A549 (cell line): ENCODE data around the gene DSCAM. TPM values are rescaled to one million over a fixed set of nuclear protein-coding genes. Genes with fewer than 3 reads are reported as not detected.

Experiments
- ATAC-seq, 2 experiments: fragments of 200-7000 bp in 1 of 2; fragments of >200 bp in 1 of 2; cut with Nextera tagmentation in 1 of 2; cut with Tn5 transposase in 1 of 2; 3 replicates each; pipeline versions ENCODE4 v1.8.0 to v1.9.1; 2018 to 2020; ENCODE audit warnings: mild to moderate bottlenecking in 1 of 2, moderate library complexity in 1 of 2
- CTCF ChIA-PET: fragments of 300-600 bp; sonication (Branson Sonifier 250); formaldehyde crosslinking; extraction: SDS; loops from one replicate; lab custom pipeline; 2021; ENCODE audit warnings: antibody characterized with exemption, inconsistent platforms; lab: Yijun Ruan, JAX
- POLR2A ChIA-PET: fragments of 350-600 bp; formaldehyde crosslinking; extraction: SDS; loops from one replicate; lab custom pipeline; 2021; ENCODE audit warnings: antibody characterized with exemption, inconsistent platforms; lab: Yijun Ruan, JAX
- DNase-seq, 2 experiments: peaks; one replicate each; pipeline versions ENCODE4 v3.0.0 to v3.0.0-alpha.2; 2011 to 2016; ENCODE audit warnings: low read depth in 1 of 2, low spot score in 1 of 2
- FAIRE-seq: peaks from 2 replicates; lab custom pipeline; 2011; peaks lifted over from hg19 to GRCh38; lab: Jason Lieb, UNC
- H3K27ac ChIP-seq, 2 experiments: fragments of >200 bp; sonication (Bioruptor Twin); formaldehyde crosslinking; 3 replicates each; pipeline ENCODE4 v1.5.1; 2016 to 2017
- H3K4me1 ChIP-seq: fragments of >200 bp; sonication (Bioruptor Twin); formaldehyde crosslinking; 3 replicates; pipeline ENCODE4 v1.6.1; 2016
- H3K4me2 ChIP-seq: fragments of >200 bp; sonication (Bioruptor Twin); formaldehyde crosslinking; 3 replicates; pipeline ENCODE4 v1.6.1; 2016
- H3K4me3 ChIP-seq: fragments of >200 bp; sonication (Bioruptor Twin); formaldehyde crosslinking; 3 replicates; pipeline ENCODE4 v1.5.1; 2016
- H3K9me3 ChIP-seq: fragments of >200 bp; sonication (Bioruptor Twin); formaldehyde crosslinking; 3 replicates; pipeline ENCODE4 v1.6.1; 2016
- BCL3 ChIP-seq: fragments of >200 bp; sonication (Bioruptor Twin); formaldehyde crosslinking; IDR thresholded peaks from 3 replicates; pipeline ENCODE4 v1.6.1; 2016
- CBX2 ChIP-seq: fragments of 200-600 bp; sonication (generic); IDR thresholded peaks from 2 replicates; pipeline ENCODE4 v1.6.1; 2016; ENCODE audit warnings: low read depth, mild to moderate bottlenecking, borderline replicate concordance
- CHD2 ChIP-seq: fragments of 150-350 bp; IDR thresholded peaks from 2 replicates; pipeline ENCODE4 v1.6.1; 2014; ENCODE audit warnings: low read length; ENCODE audit not compliant: partially characterized antibody
- CHD4 ChIP-seq: fragments of 200-600 bp; sonication (generic); IDR thresholded peaks from 2 replicates; pipeline ENCODE4 v1.6.1; 2016; ENCODE audit warnings: antibody characterized with exemption, mild to moderate bottlenecking, borderline replicate concordance
- E2F6 ChIP-seq: IDR thresholded peaks from 2 replicates; pipeline ENCODE4 v1.6.1; 2012; ENCODE audit warnings: low read depth, borderline replicate concordance
- HDAC2 ChIP-seq: fragments of 200-600 bp; sonication (generic); IDR thresholded peaks from 2 replicates; pipeline ENCODE4 v1.6.1; 2016
- HOXA7 ChIP-seq: fragments of 250-450 bp; sonication (Bioruptor Pico); IDR thresholded peaks from 2 replicates; pipeline ENCODE4 v1.5.0; 2020; ENCODE audit warnings: mild to moderate bottlenecking, moderate library complexity
- HOXB13 ChIP-seq: fragments of 250-450 bp; sonication (Bioruptor Pico); IDR thresholded peaks from 2 replicates; pipeline ENCODE4 v1.5.0; 2020; ENCODE audit warnings: low read depth, mild to moderate bottlenecking, moderate library complexity
- KDM1A ChIP-seq: fragments of 200-600 bp; sonication (generic); IDR thresholded peaks from 2 replicates; pipeline ENCODE4 v1.6.1; 2016; ENCODE audit warnings: low read depth, mild to moderate bottlenecking
- KDM5A ChIP-seq: fragments of 200-600 bp; sonication (generic); IDR thresholded peaks from 2 replicates; pipeline ENCODE4 v1.6.1; 2016; ENCODE audit warnings: antibody characterized with exemption, mild to moderate bottlenecking
- NFE2L2 ChIP-seq: fragments of 150-350 bp; conservative IDR thresholded peaks from 2 replicates; pipeline ENCODE4 v1.6.1; 2014; ENCODE audit warnings: low read length
- NPAS2 ChIP-seq: fragments of 250-450 bp; sonication (Bioruptor Pico); IDR thresholded peaks from 2 replicates; pipeline ENCODE4 v1.8.0; 2022; ENCODE audit warnings: mild to moderate bottlenecking, moderate library complexity, borderline replicate concordance
- NR3C1 ChIP-seq: fragments of >200 bp; sonication (Bioruptor Twin); formaldehyde crosslinking; IDR thresholded peaks from 3 replicates; pipeline ENCODE4 v1.6.1; 2017
- PHF8 ChIP-seq: fragments of 200-600 bp; sonication (generic); IDR thresholded peaks from 2 replicates; pipeline ENCODE4 v1.6.1; 2016; ENCODE audit warnings: low read depth, mild to moderate bottlenecking, antibody characterized with exemption, moderate library complexity, borderline replicate concordance
- RARB ChIP-seq: fragments of 250-450 bp; sonication (Bioruptor Pico); IDR thresholded peaks from 2 replicates; pipeline ENCODE4 v1.8.0; 2021; ENCODE audit warnings: mild to moderate bottlenecking, moderate library complexity
- REST ChIP-seq: fragments of 200-600 bp; sonication (generic); IDR thresholded peaks from 2 replicates; pipeline ENCODE4 v1.6.1; 2016; ENCODE audit warnings: antibody characterized with exemption, mild to moderate bottlenecking, moderate library complexity
- RFX5 ChIP-seq: fragments of 450-650 bp; IDR thresholded peaks from 2 replicates; pipeline ENCODE4 v1.7.1; 2014; ENCODE audit warnings: antibody characterized with exemption, mild to moderate bottlenecking, moderate library complexity
- RNF2 ChIP-seq: fragments of 200-600 bp; sonication (generic); IDR thresholded peaks from 2 replicates; pipeline ENCODE4 v1.6.1; 2016; ENCODE audit warnings: low read depth, mild to moderate bottlenecking, antibody characterized with exemption, moderate library complexity, borderline replicate concordance
- SMC3 ChIP-seq: fragments of >200 bp; sonication (Bioruptor Twin); formaldehyde crosslinking; IDR thresholded peaks from 3 replicates; pipeline ENCODE4 v1.6.1; 2018; ENCODE audit warnings: inconsistent platforms
- TP53 ChIP-seq: fragments of 250-450 bp; sonication (Bioruptor Pico); IDR thresholded peaks from 2 replicates; pipeline ENCODE4 v1.5.0; 2021; ENCODE audit warnings: mild to moderate bottlenecking, moderate library complexity
- USF2 ChIP-seq: fragments of 450-650 bp; IDR thresholded peaks from 2 replicates; pipeline ENCODE4 v1.6.1; 2014; ENCODE audit warnings: antibody characterized with exemption
- ZC3H11A ChIP-seq: fragments of 450-650 bp; IDR thresholded peaks from 2 replicates; pipeline ENCODE4 v1.6.1; 2014; ENCODE audit warnings: antibody characterized with exemption, mild to moderate bottlenecking
- ZFP36 ChIP-seq: fragments of 450-650 bp; IDR thresholded peaks from 2 replicates; pipeline ENCODE4 v1.6.1; 2014; ENCODE audit warnings: borderline replicate concordance; ENCODE audit not compliant: partially characterized antibody
- ZNF302 ChIP-seq: fragments of 250-450 bp; sonication (Bioruptor Pico); IDR thresholded peaks from 2 replicates; pipeline ENCODE4 v1.9.0; 2021; ENCODE audit warnings: inconsistent platforms, mild to moderate bottlenecking, moderate library complexity
- ZSCAN20 ChIP-seq: fragments of 250-450 bp; sonication (Bioruptor Pico); IDR thresholded peaks from 2 replicates; pipeline ENCODE4 v1.8.0; 2022; ENCODE audit warnings: mild to moderate bottlenecking, moderate library complexity
- WGBS: methylation state at CpG from one replicate; pipeline ENCODE4 v1.1.6; 2017; ENCODE audit errors: missing lambda C conversion rate; 5-methylcytosine and 5-hydroxymethylcytosine counted together
- polyA plus RNA-seq, 4 experiments: library from polyadenylated mRNA; depleted of rRNA in 3 of 4; stranded (reverse); fragments of >200 nt; fragmentation: RNase III in 1 of 4; extraction: RNeasy Plus Mini Kit Qiagen cat#74134 plus additional on column Dnase treatment in 1 of 4; gene quantifications; 2 replicates in 3 of 4; 3 replicates in 1 of 4; pipeline ENCODE4 v1.2.3, GENCODE V29; 2011 to 2017
- TF ChIP-seq, protein P1 (sequence below): fragments of >200 bp; sonication (Bioruptor Twin); formaldehyde crosslinking; IDR thresholded peaks from 2 replicates; pipeline ENCODE4 v1.6.1; 2016
- TF ChIP-seq, protein P2 (sequence below): fragments of 250-450 bp; sonication (Bioruptor Pico); IDR thresholded peaks from 2 replicates; pipeline ENCODE4 v1.5.0; 2021; ENCODE audit warnings: mild to moderate bottlenecking, moderate library complexity, borderline replicate concordance

Gene DSCAM
- polyA plus RNA-seq, 2 of the 4 experiments (the other 2 are of a cell fraction): not detected

DNA sequence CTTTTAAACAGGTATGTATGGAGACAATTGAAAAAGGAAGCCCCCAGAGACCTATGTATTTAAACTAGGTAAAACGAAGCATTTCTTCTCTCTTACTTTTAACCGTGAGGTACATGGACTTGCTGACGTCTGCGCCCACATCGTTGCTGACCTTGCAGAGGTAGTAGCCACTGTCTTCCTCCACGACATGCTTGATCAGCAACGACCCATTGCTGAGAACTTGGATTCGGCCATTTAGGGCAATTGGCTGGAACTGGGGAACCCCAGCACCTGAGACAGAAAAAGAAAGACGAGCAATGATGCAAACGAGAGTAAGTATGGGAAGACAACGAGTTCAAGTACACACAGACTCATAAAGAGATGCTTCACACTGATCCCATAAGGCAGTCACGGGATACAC lies 571.0 kb downstream of the DSCAM start:
- no peak for FAIRE-seq
- no peaks in the 10 kb centered on the region for H3K9me3 ChIP-seq
- ChIA-PET POLR2A (no interaction called here), CTCF (no interaction called here)
- no peak for ATAC-seq
- 18% methylated on average over 12 of the region's 12 CpGs for WGBS
- no peak overlapping the region for H3K27ac ChIP-seq
- no peaks in the 10 kb centered on the region for H3K4me1 ChIP-seq
- no peak overlapping the region for H3K4me3 ChIP-seq
- TF ChIP-seq ZC3H11A (no peak), SMC3 (no peak), RNF2 (no peak), ZNF302 (CRISPR knock-in tag) (no peak), BCL3 (no peak), KDM1A (no peak), USF2 (no peak), NR3C1 (no peak), RFX5 (no peak), PHF8 (no peak), CHD2 (no peak), RARB (CRISPR knock-in tag) (no peak), REST (no peak)
- TF ChIP-seq, protein P1, sequence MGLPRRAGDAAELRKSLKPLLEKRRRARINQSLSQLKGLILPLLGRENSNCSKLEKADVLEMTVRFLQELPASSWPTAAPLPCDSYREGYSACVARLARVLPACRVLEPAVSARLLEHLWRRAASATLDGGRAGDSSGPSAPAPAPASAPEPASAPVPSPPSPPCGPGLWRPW: no peak
- no peak overlapping the region for H3K4me2 ChIP-seq
- DNase-seq: no peak

DNA sequence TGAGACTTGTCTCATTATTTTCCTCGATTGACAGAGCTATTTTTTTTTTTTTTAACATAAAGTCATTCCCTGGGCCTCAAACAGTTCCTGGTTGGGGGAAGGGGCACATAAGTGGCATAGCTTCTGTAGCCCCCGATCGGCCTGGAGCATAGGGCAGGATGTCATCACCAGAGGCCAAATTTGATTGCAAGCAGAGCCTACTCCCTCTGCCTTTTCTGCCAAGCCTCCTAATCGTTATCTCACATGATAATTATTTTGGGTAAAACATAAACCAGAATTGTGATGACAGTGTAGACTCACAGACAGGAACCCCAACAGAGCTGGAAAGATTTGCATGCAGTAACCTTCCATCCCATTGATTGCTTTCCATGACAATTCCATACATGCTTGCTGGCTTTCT lies 574.9 kb downstream of the DSCAM start:
- 0% methylated on average over 4 of the region's 4 CpGs for WGBS
- Histone ChIP-seq H3K4me2 (no peak overlapping the region), H3K9me3 (no peaks in the 10 kb centered on the region), H3K27ac (no peak overlapping the region), H3K4me3 (no peak overlapping the region), H3K4me1 (no peaks in the 10 kb centered on the region)
- DNase-seq (no peak), ATAC-seq (no peak), FAIRE-seq (no peak)
- ChIA-PET CTCF (no interaction called here), POLR2A (no interaction called here)
- no peak for TF ChIP-seq NPAS2 (CRISPR knock-in tag)
- no peak for TF ChIP-seq CHD2

GRCh38 chr21:40271164-40271563 lies 575.8 kb downstream of the DSCAM start:
- Histone ChIP-seq H3K4me1 (no peaks in the 10 kb centered on the region), H3K4me2 (no peak overlapping the region), H3K4me3 (no peak overlapping the region), H3K27ac (no peak overlapping the region), H3K9me3 (no peaks in the 10 kb centered on the region)
- 12% methylated on average over 9 of the region's 9 CpGs for WGBS
- FAIRE-seq (no peak), DNase-seq (no peak), ATAC-seq (no peak)
- ChIA-PET CTCF (no interaction called here), POLR2A (no interaction called here)
- no peak for TF ChIP-seq KDM5A
- TF ChIP-seq, protein P2, sequence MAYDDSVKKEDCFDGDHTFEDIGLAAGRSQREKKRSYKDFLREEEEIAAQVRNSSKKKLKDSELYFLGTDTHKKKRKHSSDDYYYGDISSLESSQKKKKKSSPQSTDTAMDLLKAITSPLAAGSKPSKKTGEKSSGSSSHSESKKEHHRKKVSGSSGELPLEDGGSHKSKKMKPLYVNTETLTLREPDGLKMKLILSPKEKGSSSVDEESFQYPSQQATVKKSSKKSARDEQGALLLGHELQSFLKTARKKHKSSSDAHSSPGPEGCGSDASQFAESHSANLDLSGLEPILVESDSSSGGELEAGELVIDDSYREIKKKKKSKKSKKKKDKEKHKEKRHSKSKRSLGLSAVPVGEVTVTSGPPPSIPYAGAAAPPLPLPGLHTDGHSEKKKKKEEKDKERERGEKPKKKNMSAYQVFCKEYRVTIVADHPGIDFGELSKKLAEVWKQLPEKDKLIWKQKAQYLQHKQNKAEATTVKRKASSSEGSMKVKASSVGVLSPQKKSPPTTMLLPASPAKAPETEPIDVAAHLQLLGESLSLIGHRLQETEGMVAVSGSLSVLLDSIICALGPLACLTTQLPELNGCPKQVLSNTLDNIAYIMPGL (CRISPR knock-in tag): no peak
- no peak for TF ChIP-seq ZSCAN20 (CRISPR knock-in tag)
- no peak for TF ChIP-seq HOXB13 (CRISPR knock-in tag)
- TF ChIP-seq ZFP36: no peak
- TF ChIP-seq CBX2: no peak
- TF ChIP-seq TP53 (CRISPR knock-in tag): no peak
- TF ChIP-seq HDAC2: no peak
- TF ChIP-seq RARB (CRISPR knock-in tag): no peak
- TF ChIP-seq E2F6: no peak
- TF ChIP-seq CHD4: no peak
- no peak for TF ChIP-seq NFE2L2
- TF ChIP-seq HOXA7: no peak
- no peak for TF ChIP-seq PHF8
